Upper lobe of right lung (tissue), 1 donor: Measurements from ENCODE around the gene OGFOD2. TPM values are rescaled to one million over a fixed set of nuclear protein-coding genes. Genes with fewer than 3 reads are reported as not detected.

Source experiments
- ATAC-seq: fragments of 200-7000 bp; cut with Tn5 transposase; one replicate; pipeline ENCODE4 v1.9.1; 2020; ENCODE audit warnings: mild to moderate bottlenecking, moderate library complexity
- DNase-seq: peaks from one replicate; pipeline ENCODE4 v3.0.0-alpha.2; 2020
- H3K27ac ChIP-seq: fragments of 200-600 bp; one replicate; pipeline ENCODE4 v1.8.0; 2022
- H3K27me3 ChIP-seq: fragments of 200-600 bp; one replicate; pipeline ENCODE4 v1.8.0; 2022; ENCODE audit warnings: mild to moderate bottlenecking
- H3K36me3 ChIP-seq: fragments of 200-600 bp; one replicate; pipeline ENCODE4 v1.8.0; 2022
- H3K4me1 ChIP-seq: fragments of 200-600 bp; one replicate; pipeline ENCODE4 v1.8.0; 2022
- H3K4me3 ChIP-seq: fragments of 200-600 bp; one replicate; pipeline ENCODE4 v1.8.0; 2022; ENCODE audit warnings: mild to moderate bottlenecking
- H3K9me3 ChIP-seq: fragments of 200-600 bp; one replicate; pipeline ENCODE4 v1.8.0; 2022
- intact Hi-C: fragments of 100-400 bp; cut with DNase I; formaldehyde crosslinking; loops from one replicate; pipeline ENCODE4 v1.11.0; 2022
- total RNA-seq: library from RNA; stranded (reverse); fragmentation: NEBNext Ultra II Directional; extraction: Animal tissue kit (Norgen Biotek cat#: 25700); gene quantifications from one replicate; pipeline ENCODE4 v1.2.1, GENCODE V29; 2021
- TF ChIP-seq, protein P1 (sequence below): fragments of 200-600 bp; IDR thresholded peaks from one replicate; pipeline ENCODE4 v1.8.0; 2022; ENCODE audit warnings: antibody characterized with exemption
- donor health status: DM: no; HTN: yes; CAD: no; lungs with severe emphysema.

Gene OGFOD2
- total RNA-seq, 1 donor from 2014 or later, result 13.7 TPM

DNA sequence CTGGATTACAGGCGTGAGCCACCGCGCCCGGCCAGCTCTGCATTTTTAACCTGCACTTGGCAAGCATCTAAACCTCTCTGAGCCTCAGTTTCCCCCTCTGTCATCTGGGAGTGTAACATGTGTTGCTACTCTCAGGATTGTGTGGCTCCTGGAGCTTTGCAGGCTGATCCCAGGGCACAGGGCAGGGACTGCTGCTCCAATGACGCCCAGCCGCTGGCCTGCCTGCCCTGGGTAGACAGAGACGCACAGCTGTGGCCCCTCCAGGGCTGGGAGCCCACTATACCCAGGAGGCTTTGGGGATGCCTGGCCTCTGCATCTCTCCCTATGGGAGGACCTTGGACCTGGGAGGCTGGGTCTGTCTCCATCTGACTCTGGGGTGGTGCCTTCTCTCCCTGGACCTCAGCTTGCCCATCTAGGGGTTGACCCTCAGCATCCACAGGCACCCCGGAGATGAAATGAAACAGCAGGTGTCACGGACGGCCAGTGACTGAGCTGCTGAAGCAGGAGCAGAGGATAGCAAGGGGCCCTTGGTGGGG, 19.2 kb downstream of the OGFOD2 start:
- H3K27me3 ChIP-seq, result no peaks in the 10 kb centered on the region
- no peak overlapping the region for H3K4me3 ChIP-seq
- no peak for DNase-seq
- H3K36me3 ChIP-seq, result peaks cover 5% of the 10 kb centered on the region
- no peaks in the 10 kb centered on the region for H3K9me3 ChIP-seq
- ATAC-seq, result no peak
- no peaks in the 10 kb centered on the region for H3K4me1 ChIP-seq
- intact Hi-C loops, result no loop called here
- no peak overlapping the region for H3K27ac ChIP-seq
- TF ChIP-seq, protein P1, sequence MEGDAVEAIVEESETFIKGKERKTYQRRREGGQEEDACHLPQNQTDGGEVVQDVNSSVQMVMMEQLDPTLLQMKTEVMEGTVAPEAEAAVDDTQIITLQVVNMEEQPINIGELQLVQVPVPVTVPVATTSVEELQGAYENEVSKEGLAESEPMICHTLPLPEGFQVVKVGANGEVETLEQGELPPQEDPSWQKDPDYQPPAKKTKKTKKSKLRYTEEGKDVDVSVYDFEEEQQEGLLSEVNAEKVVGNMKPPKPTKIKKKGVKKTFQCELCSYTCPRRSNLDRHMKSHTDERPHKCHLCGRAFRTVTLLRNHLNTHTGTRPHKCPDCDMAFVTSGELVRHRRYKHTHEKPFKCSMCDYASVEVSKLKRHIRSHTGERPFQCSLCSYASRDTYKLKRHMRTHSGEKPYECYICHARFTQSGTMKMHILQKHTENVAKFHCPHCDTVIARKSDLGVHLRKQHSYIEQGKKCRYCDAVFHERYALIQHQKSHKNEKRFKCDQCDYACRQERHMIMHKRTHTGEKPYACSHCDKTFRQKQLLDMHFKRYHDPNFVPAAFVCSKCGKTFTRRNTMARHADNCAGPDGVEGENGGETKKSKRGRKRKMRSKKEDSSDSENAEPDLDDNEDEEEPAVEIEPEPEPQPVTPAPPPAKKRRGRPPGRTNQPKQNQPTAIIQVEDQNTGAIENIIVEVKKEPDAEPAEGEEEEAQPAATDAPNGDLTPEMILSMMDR, result no peak

DNA sequence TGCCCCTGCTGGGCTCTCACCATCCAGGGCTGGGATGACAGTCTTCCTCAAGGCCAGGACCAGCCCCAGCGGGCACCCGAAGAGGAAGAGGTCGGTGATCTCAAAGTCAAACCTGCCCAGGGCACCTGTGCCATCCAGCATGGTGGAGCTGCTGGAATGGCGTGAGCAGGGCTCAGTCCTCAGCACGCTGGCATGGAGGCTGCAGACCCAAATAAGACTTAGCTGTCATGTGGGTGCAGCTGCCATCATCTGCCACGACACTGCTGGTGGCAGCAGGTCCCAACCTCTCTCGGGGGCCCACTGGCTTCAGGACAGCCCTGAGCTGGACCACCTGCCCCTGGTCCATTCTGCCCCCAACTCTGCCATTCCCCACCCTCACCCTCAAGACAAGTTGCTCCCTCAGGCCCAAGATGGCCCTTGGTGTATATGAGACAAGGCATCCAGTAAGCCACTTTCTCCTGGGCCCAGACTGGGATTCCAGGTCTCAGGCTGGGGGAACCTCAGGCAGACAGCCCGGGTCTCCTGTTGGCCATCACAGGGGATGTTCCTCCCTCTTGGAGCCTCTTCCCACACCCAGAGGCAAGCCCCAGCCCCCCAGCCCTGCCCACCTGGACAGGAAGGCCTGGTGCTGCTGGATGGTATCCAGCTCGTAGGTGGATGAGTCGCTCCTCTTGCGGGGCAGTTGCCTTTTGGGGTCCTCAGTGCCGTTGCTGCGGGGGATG, 19.9 kb downstream of the OGFOD2 start:
- no peak for ATAC-seq
- Histone ChIP-seq H3K27ac (no peak overlapping the region), H3K27me3 (no peaks in the 10 kb centered on the region), H3K36me3 (peaks cover 2% of the 10 kb centered on the region), H3K4me3 (no peak overlapping the region), H3K9me3 (no peaks in the 10 kb centered on the region), H3K4me1 (no peaks in the 10 kb centered on the region)
- TF ChIP-seq, protein P1, result no peak
- DNase-seq, result no peak
- intact Hi-C loops, result no loop called here

DNA sequence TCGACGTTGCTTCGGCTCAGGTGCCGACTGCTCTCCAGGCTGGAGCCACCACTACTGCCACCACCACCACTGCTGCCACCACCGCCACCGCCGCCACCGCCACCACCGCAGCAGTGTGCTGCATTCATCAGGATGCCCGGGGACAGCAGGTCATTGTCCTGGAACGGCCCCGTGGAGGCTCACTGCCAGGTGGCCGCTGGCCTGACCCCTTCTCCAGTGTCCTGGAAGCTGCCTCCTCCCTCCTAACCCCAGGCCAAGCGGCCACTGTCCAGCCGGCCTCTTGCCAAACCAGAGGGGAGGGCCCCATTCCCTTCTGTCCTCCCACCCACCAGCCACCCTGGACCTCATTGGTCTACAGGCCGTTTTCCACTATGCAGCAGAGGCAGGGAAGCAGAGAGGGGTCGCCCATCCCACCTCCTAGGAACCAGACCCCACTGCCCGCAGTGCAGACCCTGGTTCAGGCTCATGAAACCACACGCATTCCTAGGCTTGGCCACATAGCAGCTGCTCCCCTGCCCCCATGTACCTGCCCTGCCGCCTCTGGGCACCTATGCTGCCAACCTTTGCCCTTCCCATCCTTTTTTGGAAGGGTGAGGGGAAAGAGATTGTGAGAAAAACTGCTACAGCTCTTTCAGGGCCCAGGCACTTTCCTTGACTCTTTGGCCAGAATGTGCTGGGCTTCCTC, 20.6 kb downstream of the OGFOD2 start:
- Histone ChIP-seq H3K4me3 (no peak overlapping the region), H3K27ac (no peak overlapping the region), H3K36me3 (peaks cover 6% of the 10 kb centered on the region), H3K9me3 (no peaks in the 10 kb centered on the region), H3K27me3 (no peaks in the 10 kb centered on the region), H3K4me1 (no peaks in the 10 kb centered on the region)
- no peak for DNase-seq
- no peak for ATAC-seq
- intact Hi-C loops, result no loop called here
- TF ChIP-seq, protein P1, result no peak

DNA sequence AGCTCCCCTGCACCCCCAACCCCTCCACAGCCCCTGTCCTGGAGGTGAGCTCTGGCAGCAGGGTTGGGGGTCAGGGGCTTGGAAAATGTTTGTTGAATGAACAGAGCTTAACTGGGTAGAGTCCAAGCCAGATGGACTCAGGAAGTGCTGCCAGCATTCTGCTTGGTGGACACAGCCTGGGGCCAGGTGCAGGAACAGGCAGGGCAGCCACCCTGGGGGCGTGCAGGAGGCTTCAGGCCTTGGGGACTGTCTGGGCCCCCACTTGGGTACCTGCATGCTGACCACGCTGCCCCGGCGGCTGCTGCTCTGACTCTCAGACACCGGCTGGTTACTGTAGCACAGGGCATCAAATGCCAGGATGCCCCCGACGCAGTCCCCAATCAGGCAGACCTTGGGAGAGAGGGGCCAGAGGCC, 21.2 kb downstream of the OGFOD2 start:
- Histone ChIP-seq H3K9me3 (no peaks in the 10 kb centered on the region), H3K27me3 (no peaks in the 10 kb centered on the region), H3K27ac (no peak overlapping the region), H3K4me1 (no peaks in the 10 kb centered on the region), H3K4me3 (no peak overlapping the region), H3K36me3 (peaks cover 6% of the 10 kb centered on the region)
- DNase-seq (no peak), ATAC-seq (no peak)
- intact Hi-C loops, result no loop called here
- TF ChIP-seq, protein P1, result no peak

DNA sequence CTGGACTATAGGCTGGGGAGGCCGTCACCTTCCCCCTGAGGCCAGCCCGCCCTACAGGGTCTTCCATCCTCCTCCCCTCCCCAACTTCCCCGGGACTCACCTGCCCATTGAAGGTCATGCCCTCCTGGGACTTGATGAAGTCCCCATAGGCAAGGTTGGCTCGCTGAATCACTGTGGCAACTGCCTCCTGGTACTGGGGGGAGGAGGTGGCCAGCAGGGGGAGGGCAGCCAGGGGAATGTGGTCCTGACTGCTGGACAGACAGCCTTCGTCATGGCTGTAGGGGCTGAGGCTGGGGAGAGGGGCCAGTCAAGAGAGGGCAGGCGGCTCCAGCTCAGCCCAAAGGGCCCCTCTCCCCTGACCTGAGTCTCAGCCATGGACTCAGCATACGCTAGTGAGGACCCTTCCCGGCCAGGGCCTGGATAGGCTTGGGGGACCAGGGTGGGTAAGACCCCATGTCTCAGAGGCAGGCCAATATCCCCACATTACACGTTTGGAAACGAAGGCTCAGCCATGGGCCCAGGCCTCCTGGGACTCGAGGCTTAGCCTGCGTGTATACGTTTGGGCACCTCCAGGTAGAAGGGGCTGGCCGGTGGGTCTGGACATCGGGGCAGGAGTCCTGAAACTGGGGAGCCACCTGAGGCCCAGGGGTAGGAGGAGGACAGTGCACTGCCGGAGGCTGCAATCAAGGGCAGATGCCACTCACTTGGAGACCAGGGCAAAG, 21.7 kb downstream of the OGFOD2 start:
- no peaks in the 10 kb centered on the region for H3K27me3 ChIP-seq
- no peaks in the 10 kb centered on the region for H3K4me1 ChIP-seq
- no peak overlapping the region for H3K4me3 ChIP-seq
- intact Hi-C loops, result no loop called here
- no peak overlapping the region for H3K27ac ChIP-seq
- ATAC-seq (no peak), DNase-seq (no peak)
- no peaks in the 10 kb centered on the region for H3K9me3 ChIP-seq
- peaks cover 6% of the 10 kb centered on the region for H3K36me3 ChIP-seq
- TF ChIP-seq, protein P1, result no peak
